ENCODE data around the gene PEX19.

DNA sequence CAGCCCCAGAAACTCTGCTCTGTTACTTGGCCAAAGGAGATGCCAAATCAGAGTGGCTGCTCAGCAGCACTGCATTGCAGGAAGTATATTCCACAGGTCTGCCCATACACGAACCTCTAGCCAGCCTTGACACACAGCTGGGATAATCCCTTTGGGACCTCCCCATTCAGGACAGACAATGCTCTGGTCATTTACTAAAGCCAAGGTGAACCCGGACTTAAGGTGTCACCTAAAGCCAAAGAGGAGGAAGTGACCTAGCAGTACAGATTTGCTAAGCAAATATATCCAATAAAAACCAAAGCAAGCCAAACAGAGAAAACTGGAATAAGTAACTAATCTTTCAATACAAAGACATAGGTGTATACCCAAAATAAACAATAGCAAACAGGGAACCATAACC, 30.4 kb upstream of the PEX19 start:
- TF ChIP-seq, protein P1, sequence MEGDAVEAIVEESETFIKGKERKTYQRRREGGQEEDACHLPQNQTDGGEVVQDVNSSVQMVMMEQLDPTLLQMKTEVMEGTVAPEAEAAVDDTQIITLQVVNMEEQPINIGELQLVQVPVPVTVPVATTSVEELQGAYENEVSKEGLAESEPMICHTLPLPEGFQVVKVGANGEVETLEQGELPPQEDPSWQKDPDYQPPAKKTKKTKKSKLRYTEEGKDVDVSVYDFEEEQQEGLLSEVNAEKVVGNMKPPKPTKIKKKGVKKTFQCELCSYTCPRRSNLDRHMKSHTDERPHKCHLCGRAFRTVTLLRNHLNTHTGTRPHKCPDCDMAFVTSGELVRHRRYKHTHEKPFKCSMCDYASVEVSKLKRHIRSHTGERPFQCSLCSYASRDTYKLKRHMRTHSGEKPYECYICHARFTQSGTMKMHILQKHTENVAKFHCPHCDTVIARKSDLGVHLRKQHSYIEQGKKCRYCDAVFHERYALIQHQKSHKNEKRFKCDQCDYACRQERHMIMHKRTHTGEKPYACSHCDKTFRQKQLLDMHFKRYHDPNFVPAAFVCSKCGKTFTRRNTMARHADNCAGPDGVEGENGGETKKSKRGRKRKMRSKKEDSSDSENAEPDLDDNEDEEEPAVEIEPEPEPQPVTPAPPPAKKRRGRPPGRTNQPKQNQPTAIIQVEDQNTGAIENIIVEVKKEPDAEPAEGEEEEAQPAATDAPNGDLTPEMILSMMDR (conservative IDR thresholded peaks at IDR 0.05 in 1 of 2, IDR thresholded peaks at IDR 0.05 in 1 of 2; ENCODE audit: low read depth in 1 of 2, low read length in 2 of 2) = no peak
- no peak for TF ChIP-seq EZH2 (IDR thresholded peaks at IDR 0.05; ENCODE audit: low read length, missing control alignments)
